ENCODE data around the gene TRRAP.

DNA sequence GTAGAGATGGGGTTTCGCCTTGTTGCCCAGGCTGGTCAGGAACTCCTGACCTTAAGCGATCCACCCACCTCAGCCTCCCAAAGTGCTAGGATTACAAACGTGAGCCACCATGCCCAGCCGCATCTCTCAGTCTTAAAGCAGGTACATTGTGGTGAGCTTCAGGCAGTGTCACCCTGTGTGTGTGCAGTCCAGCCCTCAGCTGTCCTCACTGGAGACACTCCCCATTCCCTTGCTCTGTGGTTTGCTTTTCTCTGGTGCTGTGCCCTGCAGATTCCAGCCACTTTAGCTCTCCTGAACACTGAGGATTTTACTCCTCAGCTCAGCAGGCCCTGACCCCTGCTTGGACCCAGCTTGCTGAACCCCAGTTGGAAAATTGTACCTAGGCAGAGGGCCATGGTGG, 6.1 kb downstream of the TRRAP start:
- no peak for TF ChIP-seq POLR2A (IDR thresholded peaks at IDR 0.05)
- TF ChIP-seq, protein P1, sequence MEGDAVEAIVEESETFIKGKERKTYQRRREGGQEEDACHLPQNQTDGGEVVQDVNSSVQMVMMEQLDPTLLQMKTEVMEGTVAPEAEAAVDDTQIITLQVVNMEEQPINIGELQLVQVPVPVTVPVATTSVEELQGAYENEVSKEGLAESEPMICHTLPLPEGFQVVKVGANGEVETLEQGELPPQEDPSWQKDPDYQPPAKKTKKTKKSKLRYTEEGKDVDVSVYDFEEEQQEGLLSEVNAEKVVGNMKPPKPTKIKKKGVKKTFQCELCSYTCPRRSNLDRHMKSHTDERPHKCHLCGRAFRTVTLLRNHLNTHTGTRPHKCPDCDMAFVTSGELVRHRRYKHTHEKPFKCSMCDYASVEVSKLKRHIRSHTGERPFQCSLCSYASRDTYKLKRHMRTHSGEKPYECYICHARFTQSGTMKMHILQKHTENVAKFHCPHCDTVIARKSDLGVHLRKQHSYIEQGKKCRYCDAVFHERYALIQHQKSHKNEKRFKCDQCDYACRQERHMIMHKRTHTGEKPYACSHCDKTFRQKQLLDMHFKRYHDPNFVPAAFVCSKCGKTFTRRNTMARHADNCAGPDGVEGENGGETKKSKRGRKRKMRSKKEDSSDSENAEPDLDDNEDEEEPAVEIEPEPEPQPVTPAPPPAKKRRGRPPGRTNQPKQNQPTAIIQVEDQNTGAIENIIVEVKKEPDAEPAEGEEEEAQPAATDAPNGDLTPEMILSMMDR (IDR thresholded peaks at IDR 0.05), result no peak
- TF ChIP-seq POLR2AphosphoS5 (IDR thresholded peaks at IDR 0.05; ENCODE audit: insufficient read depth in 1 of 2, low read depth in 1 of 2), result no peak

Data from vagina (tissue), 2 donors.